CD4-positive, alpha-beta T cell (primary cell): ENCODE data around the gene GATD1. TPM values are rescaled to one million over a fixed set of nuclear protein-coding genes. Genes with fewer than 3 reads are reported as not detected.
A peak's percentile ranks its signal among the peaks of the same experiment; 100 is the strongest.

ENCODE experiments used
- ATAC-seq: fragments of 200-7000 bp; cut with Tn5 transposase; one replicate; pipeline ENCODE4 v1.10.0; 2022; ENCODE audit warnings: mild to moderate bottlenecking; ENCODE audit not compliant: poor library complexity
- CTCF ChIA-PET: fragments of 350-600 bp; sonication (Branson Sonifier 250); formaldehyde crosslinking; loops from one replicate; lab custom pipeline; 2021; ENCODE audit warnings: antibody characterized with exemption, inconsistent platforms; lab: Charles Lee
- POLR2A ChIA-PET: fragments of 350-600 bp; sonication (Branson Sonifier 250); formaldehyde crosslinking; loops from one replicate; lab custom pipeline; 2021; ENCODE audit warnings: antibody characterized with exemption, inconsistent platforms; lab: Charles Lee
- DNase-seq, 14 experiments: peaks; one replicate each; pipeline ENCODE4 v3.0.0-alpha.2; 2013 to 2020; ENCODE audit warnings: mixed read lengths in 2 of 14
- H3K27ac ChIP-seq, 2 donors: one replicate each; pipeline versions ENCODE4 v1.5.1 to v1.7.0; 2013; ENCODE audit warnings: low read length in 2 of 2, low read depth in 1 of 2, mild to moderate bottlenecking in 1 of 2
- H3K27me3 ChIP-seq, 2 experiments: 1 replicate in 1 of 2; 2 replicates in 1 of 2; pipeline versions ENCODE4 v1.6.1 to v1.7.0; 2013; ENCODE audit warnings: low read length in 2 of 2, control low read depth in 1 of 2, mild to moderate bottlenecking in 1 of 2, moderate library complexity in 1 of 2; ENCODE audit not compliant: insufficient read depth in 2 of 2, control insufficient read depth in 1 of 2
- H3K36me3 ChIP-seq: one replicate; pipeline ENCODE4 v1.6.1; 2013; ENCODE audit warnings: low read length, control low read depth; ENCODE audit not compliant: insufficient read depth
- H3K4me1 ChIP-seq: one replicate; pipeline ENCODE4 v1.6.1; 2013; ENCODE audit warnings: low read length, control low read depth; ENCODE audit not compliant: insufficient read depth
- H3K4me3 ChIP-seq: one replicate; pipeline ENCODE4 v1.5.1; 2013; ENCODE audit warnings: mild to moderate bottlenecking, low read length, moderate library complexity
- H3K9me3 ChIP-seq, 2 experiments: 1 replicate in 1 of 2; 2 replicates in 1 of 2; pipeline versions ENCODE4 v1.6.1 to v1.7.0; 2013; ENCODE audit warnings: low read length in 2 of 2, mild to moderate bottlenecking in 2 of 2, control low read depth in 1 of 2, moderate library complexity in 1 of 2; ENCODE audit not compliant: control insufficient read depth in 1 of 2, insufficient read depth in 1 of 2
- H3K27ac Mint-ChIP-seq: one replicate; pipeline ENCODE4 v1.8.0; 2020; ENCODE audit warnings: mixed read lengths
- H3K27me3 Mint-ChIP-seq: one replicate; pipeline ENCODE4 v1.8.0; 2021; ENCODE audit warnings: mixed read lengths
- H3K36me3 Mint-ChIP-seq: one replicate; pipeline ENCODE4 v1.8.0; 2021; ENCODE audit warnings: low read depth, mixed read lengths
- H3K4me1 Mint-ChIP-seq: one replicate; pipeline ENCODE4 v1.8.0; 2021; ENCODE audit warnings: low read depth, mixed read lengths
- H3K4me3 Mint-ChIP-seq: one replicate; pipeline ENCODE4 v1.8.0; 2020; ENCODE audit warnings: mild to moderate bottlenecking, mixed read lengths
- H3K9me3 Mint-ChIP-seq: one replicate; pipeline ENCODE4 v1.8.0; 2020; ENCODE audit warnings: mixed read lengths
- intact Hi-C, 2 experiments: fragments of 100-400 bp; cut with DNase I in 1 of 2; cut with micrococcal nuclease in 1 of 2; formaldehyde crosslinking; loops; one replicate each; pipeline versions ENCODE4 v1.15.1 to v1.9.0; 2023 to 2025; cut with DNase I, micrococcal nuclease
- total RNA-seq, 174 experiments: library from RNA in 2 of 174; stranded (reverse) in 2 of 174; gene quantifications; one replicate each; pipeline ENCODE4 v1.2.3 and lab custom pipeline; 2021 to 2026
- TF ChIP-seq, protein P1 (sequence below): fragments of 200-600 bp; IDR thresholded peaks from one replicate; pipeline ENCODE4 v1.8.0; 2022; ENCODE audit warnings: antibody characterized with exemption, mild to moderate bottlenecking

The GATD1 gene
- total RNA-seq, 2 experiments from 2014 or later, result 14.7 to 16.1 TPM

DNA sequence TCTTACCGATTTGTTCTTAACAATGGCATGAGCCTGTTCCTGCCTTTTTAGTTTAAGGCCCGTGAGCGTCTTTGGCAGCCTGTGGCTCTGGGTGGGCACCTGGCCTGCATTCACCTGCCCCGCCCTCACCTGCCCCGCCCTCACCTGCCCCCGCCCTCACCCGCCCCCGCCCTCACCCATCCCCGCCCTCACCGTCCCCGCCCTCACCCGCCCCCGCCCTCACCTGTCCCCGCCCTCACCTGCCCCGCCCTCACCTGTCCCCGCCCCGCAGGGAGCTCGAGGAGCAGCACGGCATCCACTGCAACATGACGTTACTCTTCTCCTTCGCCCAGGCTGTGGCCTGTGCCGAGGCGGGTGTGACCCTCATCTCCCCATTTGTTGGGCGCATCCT lies 14.2 kb downstream of the GATD1 start:
- Histone ChIP-seq H3K27ac (no peak overlapping the region), H3K9me3 (no peaks in the 10 kb centered on the region), H3K36me3 (peaks cover 67% of the 10 kb centered on the region), H3K27me3 (no peaks in the 10 kb centered on the region), H3K4me1 (peaks cover 4% of the 10 kb centered on the region), H3K4me3 (no peak overlapping the region)
- no peak for ATAC-seq
- no peaks in the 10 kb centered on the region for H3K27me3 Mint-ChIP-seq
- no peak overlapping the region for H3K27ac Mint-ChIP-seq
- ChIA-PET CTCF (no interaction called here), POLR2A (interaction anchor here (1.6 kb wide), 1 partner anchor 147 kb away, joined by 3 read pairs; the partner anchor contains the start of gene IRF7)
- H3K4me3 Mint-ChIP-seq, result no peak overlapping the region
- no peak for DNase-seq
- H3K36me3 Mint-ChIP-seq, result peaks cover 52% of the 10 kb centered on the region
- no peaks in the 10 kb centered on the region for H3K9me3 Mint-ChIP-seq
- intact Hi-C loops, result no loop called here
- TF ChIP-seq, protein P1, sequence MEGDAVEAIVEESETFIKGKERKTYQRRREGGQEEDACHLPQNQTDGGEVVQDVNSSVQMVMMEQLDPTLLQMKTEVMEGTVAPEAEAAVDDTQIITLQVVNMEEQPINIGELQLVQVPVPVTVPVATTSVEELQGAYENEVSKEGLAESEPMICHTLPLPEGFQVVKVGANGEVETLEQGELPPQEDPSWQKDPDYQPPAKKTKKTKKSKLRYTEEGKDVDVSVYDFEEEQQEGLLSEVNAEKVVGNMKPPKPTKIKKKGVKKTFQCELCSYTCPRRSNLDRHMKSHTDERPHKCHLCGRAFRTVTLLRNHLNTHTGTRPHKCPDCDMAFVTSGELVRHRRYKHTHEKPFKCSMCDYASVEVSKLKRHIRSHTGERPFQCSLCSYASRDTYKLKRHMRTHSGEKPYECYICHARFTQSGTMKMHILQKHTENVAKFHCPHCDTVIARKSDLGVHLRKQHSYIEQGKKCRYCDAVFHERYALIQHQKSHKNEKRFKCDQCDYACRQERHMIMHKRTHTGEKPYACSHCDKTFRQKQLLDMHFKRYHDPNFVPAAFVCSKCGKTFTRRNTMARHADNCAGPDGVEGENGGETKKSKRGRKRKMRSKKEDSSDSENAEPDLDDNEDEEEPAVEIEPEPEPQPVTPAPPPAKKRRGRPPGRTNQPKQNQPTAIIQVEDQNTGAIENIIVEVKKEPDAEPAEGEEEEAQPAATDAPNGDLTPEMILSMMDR, result no peak
- H3K4me1 Mint-ChIP-seq, result no peaks in the 10 kb centered on the region

- H3K9me3 Mint-ChIP-seq, result no peaks in the 10 kb centered on the region
- Histone ChIP-seq H3K36me3 (peaks cover 71% of the 10 kb centered on the region), H3K4me1 (peaks cover 4% of the 10 kb centered on the region), H3K9me3 (no peaks in the 10 kb centered on the region), H3K27me3 (no peaks in the 10 kb centered on the region), H3K27ac (no peak overlapping the region), H3K4me3 (no peak overlapping the region)
- H3K36me3 Mint-ChIP-seq, result peaks cover 56% of the 10 kb centered on the region
- no peak overlapping the region for H3K27ac Mint-ChIP-seq
- ATAC-seq (no peak), DNase-seq (peak in 3 of 14 experiments; percentile 18 to 42 (median 34))
- no peaks in the 10 kb centered on the region for H3K4me1 Mint-ChIP-seq
- H3K4me3 Mint-ChIP-seq, result no peak overlapping the region
- TF ChIP-seq, protein P1, result no peak
- ChIA-PET CTCF (no interaction called here), POLR2A (interaction anchor here (1.6 kb wide), 1 partner anchor 147 kb away, joined by 3 read pairs; the partner anchor contains the start of gene IRF7)
- intact Hi-C loops, result no loop called here
- H3K27me3 Mint-ChIP-seq, result no peaks in the 10 kb centered on the region
These were observed 14.7 kb downstream of the GATD1 start for GRCh38 chr11:762421-763072.

GRCh38 chr11:761526-762108 lies 15.7 kb downstream of the GATD1 start:
- CTCF ChIA-PET, result no interaction called here
- peaks cover 4% of the 10 kb centered on the region for H3K4me1 ChIP-seq
- TF ChIP-seq, protein P1, result no peak
- Mint-ChIP-seq H3K36me3 (peaks cover 58% of the 10 kb centered on the region), H3K27ac (no peak overlapping the region), H3K4me1 (no peaks in the 10 kb centered on the region), H3K9me3 (no peaks in the 10 kb centered on the region), H3K4me3 (no peak overlapping the region), H3K27me3 (no peaks in the 10 kb centered on the region)
- ATAC-seq, result no peak
- H3K36me3 ChIP-seq, result peaks cover 78% of the 10 kb centered on the region
- H3K27ac ChIP-seq, result no peak overlapping the region
- H3K27me3 ChIP-seq, result no peaks in the 10 kb centered on the region
- H3K9me3 ChIP-seq, result no peaks in the 10 kb centered on the region
- no peak overlapping the region for H3K4me3 ChIP-seq
- POLR2A ChIA-PET, result interaction anchor here (0.9 to 1.6 kb wide), 2 partner anchors 14 to 146 kb away, joined by 3 read pairs; partner anchors contain the start of gene IRF7
- DNase-seq, result no peak
- intact Hi-C loops, result no loop called here
